ENCODE measurements around the gene WIPI1. TPM values are rescaled to one million over a fixed set of nuclear protein-coding genes. Genes with fewer than 3 reads are reported as not detected.

The WIPI1 gene
- total RNA-seq, 1 donor from 2014 or later: 79.5 TPM

GRCh38 chr17:68400404-68400735 is 56.9 kb downstream of the WIPI1 start:
- FAIRE-seq: no peak
- no peak for TF ChIP-seq CTCF (IDR thresholded peaks at IDR 0.05; ENCODE audit: insufficient read depth, low read length, severe bottlenecking)
- no peak for DNase-seq (ENCODE audit: low read depth)
- Histone ChIP-seq H3K4me3 (ENCODE audit: low read depth, low read length) (no peak overlapping the region), H3K27me3 (ENCODE audit: control insufficient read depth, insufficient read depth, low read length) (no peaks in the 10 kb centered on the region), H3K36me3 (ENCODE audit: control insufficient read depth, insufficient read depth, low read length) (no peaks in the 10 kb centered on the region)

GRCh38 chr17:68399638-68400403 is 57.5 kb downstream of the WIPI1 start:
- no peak for FAIRE-seq

GRCh38 chr17:68398691-68399637 is 58.3 kb downstream of the WIPI1 start:
- Histone ChIP-seq H3K27me3 (ENCODE audit: control insufficient read depth, insufficient read depth, low read length) (no peaks in the 10 kb centered on the region), H3K4me3 (ENCODE audit: low read depth, low read length) (no peak overlapping the region), H3K36me3 (ENCODE audit: control insufficient read depth, insufficient read depth, low read length) (no peaks in the 10 kb centered on the region)
- peak; percentile 80 for TF ChIP-seq CTCF (IDR thresholded peaks at IDR 0.05; ENCODE audit: insufficient read depth, low read length, severe bottlenecking)
- FAIRE-seq (peak; percentile 58), DNase-seq (ENCODE audit: low read depth) (peak; percentile 50)

More at GRCh38 chr17:68399638-68400403, 57.5 kb downstream of the WIPI1 start:
- no peak for TF ChIP-seq CTCF (IDR thresholded peaks at IDR 0.05; ENCODE audit: insufficient read depth, low read length, severe bottlenecking)
- Histone ChIP-seq H3K36me3 (ENCODE audit: control insufficient read depth, insufficient read depth, low read length) (no peaks in the 10 kb centered on the region), H3K4me3 (ENCODE audit: low read depth, low read length) (no peak overlapping the region), H3K27me3 (ENCODE audit: control insufficient read depth, insufficient read depth, low read length) (no peaks in the 10 kb centered on the region)
- DNase-seq (ENCODE audit: low read depth): no peak

- H3K4me3 ChIP-seq (ENCODE audit: low read depth, low read length): no peak overlapping the region
- no peaks in the 10 kb centered on the region for H3K27me3 ChIP-seq (ENCODE audit: control insufficient read depth, insufficient read depth, low read length)
- no peaks in the 10 kb centered on the region for H3K36me3 ChIP-seq (ENCODE audit: control insufficient read depth, insufficient read depth, low read length)
- DNase-seq (ENCODE audit: low read depth): no peak
- TF ChIP-seq CTCF (IDR thresholded peaks at IDR 0.05; ENCODE audit: insufficient read depth, low read length, severe bottlenecking): no peak
- FAIRE-seq: peak; percentile 36
Observed at GRCh38 chr17:68397108-68397536, 60.2 kb downstream of the WIPI1 start.

GRCh38 chr17:68396226-68397107 is 60.8 kb downstream of the WIPI1 start:
- no peak for DNase-seq (ENCODE audit: low read depth)
- TF ChIP-seq CTCF (IDR thresholded peaks at IDR 0.05; ENCODE audit: insufficient read depth, low read length, severe bottlenecking): no peak
- no peak for FAIRE-seq
- Histone ChIP-seq H3K36me3 (ENCODE audit: control insufficient read depth, insufficient read depth, low read length) (no peaks in the 10 kb centered on the region), H3K27me3 (ENCODE audit: control insufficient read depth, insufficient read depth, low read length) (no peaks in the 10 kb centered on the region), H3K4me3 (ENCODE audit: low read depth, low read length) (no peak overlapping the region)
